H1 (cell line): ENCODE data around the gene KCNB1. TPM values are rescaled to one million over a fixed set of nuclear protein-coding genes. Genes with fewer than 3 reads are reported as not detected.

Experiments used
- CTCF ChIA-PET: fragments of 300-600 bp; sonication (Branson Sonifier 250); formaldehyde crosslinking; loops from one replicate; lab custom pipeline; 2021; ENCODE audit not compliant: partially characterized antibody; lab: Charles Lee
- POLR2A ChIA-PET: fragments of 300-600 bp; sonication (Branson Sonifier 250); formaldehyde crosslinking; loops from one replicate; lab custom pipeline; 2021; ENCODE audit warnings: inconsistent platforms; ENCODE audit not compliant: partially characterized antibody; lab: Charles Lee
- DNase-seq, 2 experiments: peaks; one replicate each; pipeline versions ENCODE4 v3.0.0 to v3.0.0-alpha.2; 2010 to 2022; ENCODE audit warnings: low spot score in 2 of 2, low read depth in 1 of 2, mixed read lengths in 1 of 2
- FAIRE-seq: peaks from 2 replicates; lab custom pipeline; 2011; peaks lifted over from hg19 to GRCh38; lab: Jason Lieb, UNC
- H2AFZ ChIP-seq: 2 replicates; pipeline ENCODE4 v1.8.1; 2012; ENCODE audit warnings: low read length, inconsistent platforms
- H2AK5ac ChIP-seq: 2 replicates; pipeline ENCODE4 v1.6.1; 2013; ENCODE audit warnings: low read depth, low read length
- H2BK120ac ChIP-seq: replicated peaks from 2 replicates; pipeline ENCODE3; 2013; ENCODE audit warnings: low read depth, low read length, inconsistent platforms
- H2BK12ac ChIP-seq: 2 replicates; pipeline ENCODE4 v1.6.1; 2013; ENCODE audit warnings: low read depth, low read length
- H2BK15ac ChIP-seq: 2 replicates; pipeline ENCODE4 v1.6.1; 2013; ENCODE audit warnings: low read length
- H2BK20ac ChIP-seq: 2 replicates; pipeline ENCODE4 v1.6.1; 2013; ENCODE audit warnings: low read length
- H2BK5ac ChIP-seq: 2 replicates; pipeline ENCODE4 v1.6.1; 2013; ENCODE audit warnings: low read depth, low read length
- H3K14ac ChIP-seq: 2 replicates; pipeline ENCODE4 v1.6.1; 2013; ENCODE audit warnings: inconsistent platforms; ENCODE audit not compliant: insufficient read length
- H3K18ac ChIP-seq: 2 replicates; pipeline ENCODE4 v1.6.1; 2013; ENCODE audit warnings: low read length; ENCODE audit errors: extremely low read depth
- H3K23ac ChIP-seq: 2 replicates; pipeline ENCODE4 v1.6.1; 2013; ENCODE audit warnings: inconsistent platforms; ENCODE audit not compliant: insufficient read length
- H3K23me2 ChIP-seq: 2 replicates; pipeline ENCODE4 v1.6.1; 2013; ENCODE audit warnings: low read depth, low read length
- H3K27ac ChIP-seq: 2 replicates; pipeline ENCODE4 v1.6.1; 2011; ENCODE audit warnings: low read depth, low read length, inconsistent platforms
- H3K27me3 ChIP-seq, 4 experiments: replicated peaks in 1 of 4; 1 replicate in 1 of 4; 2 replicates in 3 of 4; pipeline versions ENCODE4 v1.6.1 to v1.8.1; 2011 to 2013; ENCODE audit warnings: low read length in 3 of 4, mild to moderate bottlenecking in 3 of 4, inconsistent platforms in 2 of 4, mixed read lengths in 2 of 4, moderate library complexity in 1 of 4; ENCODE audit not compliant: control insufficient read depth in 3 of 4, insufficient read depth in 3 of 4; ENCODE audit errors: extremely low read depth in 1 of 4
- H3K36me3 ChIP-seq, 4 experiments: 2 replicates each; pipeline versions ENCODE4 v1.6.1 to v1.8.1; 2011 to 2013; ENCODE audit warnings: mild to moderate bottlenecking in 4 of 4, low read length in 3 of 4, moderate library complexity in 2 of 4, control low read depth in 1 of 4, inconsistent platforms in 1 of 4; ENCODE audit not compliant: insufficient read depth in 4 of 4, control insufficient read depth in 2 of 4
- H3K4ac ChIP-seq: replicated peaks from 2 replicates; pipeline ENCODE3; 2013; ENCODE audit warnings: low read length, low read depth, mixed read lengths, inconsistent platforms; ENCODE audit not compliant: insufficient read length
- H3K4me1 ChIP-seq, 4 experiments: replicated peaks in 1 of 4; 1 replicate in 1 of 4; 2 replicates in 3 of 4; pipeline versions ENCODE4 v1.6.1 to v1.8.1; 2011 to 2013; ENCODE audit warnings: low read length in 3 of 4, inconsistent platforms in 2 of 4, mixed read lengths in 1 of 4; ENCODE audit not compliant: insufficient read depth in 4 of 4, control insufficient read depth in 3 of 4
- H3K4me2 ChIP-seq, 2 experiments: 2 replicates each; pipeline versions ENCODE4 v1.6.1 to v1.8.1; 2011 to 2013; ENCODE audit warnings: low read depth in 2 of 2, low read length in 2 of 2, control low read depth in 1 of 2, inconsistent platforms in 1 of 2, mild to moderate bottlenecking in 1 of 2; ENCODE audit not compliant: insufficient read depth in 1 of 2
- H3K4me3 ChIP-seq, 4 experiments: fragments of 200-600, 300-600 bp in 1 of 4; sonication (generic), shearing (Covaris generic), sonication (Bioruptor Twin) in 1 of 4; 2 replicates each; pipeline versions ENCODE4 v1.5.1 to v1.8.1; 2011 to 2016; ENCODE audit warnings: low read length in 4 of 4, low read depth in 3 of 4, control low read depth in 2 of 4, inconsistent platforms in 2 of 4, mild to moderate bottlenecking in 2 of 4, mixed read lengths in 1 of 4, moderate library complexity in 1 of 4; ENCODE audit not compliant: insufficient read depth in 2 of 4; ENCODE audit errors: extremely low read depth in 1 of 4
- H3K56ac ChIP-seq: replicated peaks from 2 replicates; pipeline ENCODE3; 2013; ENCODE audit warnings: low read depth, mild to moderate bottlenecking, mixed read lengths, low read length, inconsistent platforms; ENCODE audit not compliant: insufficient read length
- H3K79me1 ChIP-seq: 2 replicates; pipeline ENCODE4 v1.6.1; 2013; ENCODE audit warnings: low read depth, low read length, control low read depth
- H3K79me2 ChIP-seq, 2 experiments: 2 replicates each; pipeline versions ENCODE4 v1.6.1 to v1.8.1; 2012 to 2013; ENCODE audit warnings: low read length in 2 of 2, mild to moderate bottlenecking in 2 of 2, inconsistent platforms in 1 of 2; ENCODE audit not compliant: insufficient read depth in 2 of 2, control insufficient read depth in 1 of 2
- H3K9ac ChIP-seq, 4 experiments: replicated peaks in 1 of 4; 1 replicate in 1 of 4; 2 replicates in 3 of 4; pipeline versions ENCODE4 v1.6.1 to v1.8.1; 2011 to 2013; ENCODE audit warnings: low read depth in 3 of 4, low read length in 3 of 4, control low read depth in 2 of 4, mild to moderate bottlenecking in 2 of 4, moderate library complexity in 2 of 4, inconsistent platforms in 1 of 4; ENCODE audit errors: extremely low read depth in 1 of 4
- H3K9me3 ChIP-seq, 2 experiments: 2 replicates each; pipeline versions ENCODE4 v1.6.1 to v1.8.1; 2012 to 2013; ENCODE audit warnings: mild to moderate bottlenecking in 2 of 2, moderate library complexity in 2 of 2, control low read depth in 1 of 2, inconsistent platforms in 1 of 2, low read depth in 1 of 2, low read length in 1 of 2, mixed read lengths in 1 of 2; ENCODE audit not compliant: insufficient read depth in 2 of 2
- H4K20me1 ChIP-seq, 2 experiments: replicated peaks in 1 of 2; 2 replicates each; pipeline versions ENCODE3 to v1.8.1; 2011 to 2013; ENCODE audit warnings: inconsistent platforms in 2 of 2, low read length in 2 of 2, mild to moderate bottlenecking in 1 of 2; ENCODE audit not compliant: insufficient read depth in 2 of 2, control insufficient read depth in 1 of 2
- H4K5ac ChIP-seq: 2 replicates; pipeline ENCODE4 v1.6.1; 2013; ENCODE audit warnings: low read length, low read depth, mixed read lengths, inconsistent platforms; ENCODE audit not compliant: insufficient read length
- H4K8ac ChIP-seq: 2 replicates; pipeline ENCODE4 v1.8.0; 2013; ENCODE audit warnings: mild to moderate bottlenecking, moderate library complexity, low read length, inconsistent platforms; ENCODE audit not compliant: insufficient read depth; ENCODE audit errors: extremely low read depth
- H4K91ac ChIP-seq: replicated peaks from 2 replicates; pipeline ENCODE3; 2013; ENCODE audit warnings: low read length, mixed read lengths, inconsistent platforms; ENCODE audit not compliant: insufficient read length
- ASH2L ChIP-seq: fragments of 200-600, 300-600 bp; sonication (generic); IDR thresholded peaks from one replicate; pipeline ENCODE4 v1.7.1; 2017; ENCODE audit warnings: low read length
- CBX5 ChIP-seq: fragments of 300-800, 300-1000 bp; sonication (generic); IDR thresholded peaks from 2 replicates; pipeline ENCODE4 v1.7.1; 2016; ENCODE audit warnings: antibody characterized with exemption, low read length, low read depth
- JUND ChIP-seq: IDR thresholded peaks from 2 replicates; pipeline ENCODE4 v1.6.1; 2011; ENCODE audit warnings: mild to moderate bottlenecking, improper control_type of control experiment, low read length
- MAFK ChIP-seq: IDR thresholded peaks from 2 replicates; pipeline ENCODE4 v1.6.1; 2012; ENCODE audit warnings: low read depth, mild to moderate bottlenecking, improper control_type of control experiment, low read length
- SIRT6 ChIP-seq: IDR thresholded peaks from one replicate; pipeline ENCODE4 v1.7.1; 2012; ENCODE audit warnings: low read length, inconsistent platforms
- SIX5 ChIP-seq: IDR thresholded peaks from 2 replicates; pipeline ENCODE4 v1.6.1; 2011; ENCODE audit warnings: mild to moderate bottlenecking, low read depth, low read length
- YY1 ChIP-seq: IDR thresholded peaks from 2 replicates; pipeline ENCODE4 v1.6.1; 2011; ENCODE audit warnings: low read depth, mild to moderate bottlenecking, low read length
- whole genome bisulfite sequencing, 2 experiments: shearing (Covaris generic) in 1 of 2; methylation state at CpG; one replicate each; pipeline versions ENCODE4 v1.1.6 to v1.1.7; 2013 to 2015; ENCODE audit warnings: low lambda C conversion rate in 2 of 2, mixed read lengths in 2 of 2, inconsistent platforms in 1 of 2, low coverage in 1 of 2, missing lambda C conversion rate in 1 of 2; ENCODE audit not compliant: insufficient replicate concordance in 2 of 2, insufficient coverage in 1 of 2, insufficient read length in 1 of 2; ENCODE audit errors: extremely low coverage in 1 of 2, missing lambda C conversion rate in 1 of 2; 5-methylcytosine and 5-hydroxymethylcytosine counted together
- polyA plus RNA-seq, 7 experiments: library from polyadenylated mRNA; depleted of rRNA in 3 of 7; stranded (reverse) in 5 of 7; unstranded in 2 of 7; fragments of >200 nt in 5 of 7; fragments of 200-250 nt in 2 of 7; gene quantifications; 1 replicate in 5 of 7; 2 replicates in 1 of 7; 4 replicates in 1 of 7; pipeline versions ENCODE4 v1.2.1 to v1.2.3, GENCODE V29; 2011 to 2013; ENCODE audit warnings: missing spikeins in 2 of 7, mixed read lengths in 2 of 7
- total RNA-seq: library from RNA; stranded (reverse); fragmentation: NEBNext Ultra II Directional; extraction: Animal tissue kit (Norgen Biotek cat#: 25700); gene quantifications from 2 replicates; pipeline ENCODE4 v1.2.1, GENCODE V29; 2021

The KCNB1 gene
- total and polyA plus RNA-seq, 2 of the 8 experiments (the other 6 are each of a cell fraction or from before 2014, with no cell fraction given), result 0.58 to 0.67 TPM

DNA sequence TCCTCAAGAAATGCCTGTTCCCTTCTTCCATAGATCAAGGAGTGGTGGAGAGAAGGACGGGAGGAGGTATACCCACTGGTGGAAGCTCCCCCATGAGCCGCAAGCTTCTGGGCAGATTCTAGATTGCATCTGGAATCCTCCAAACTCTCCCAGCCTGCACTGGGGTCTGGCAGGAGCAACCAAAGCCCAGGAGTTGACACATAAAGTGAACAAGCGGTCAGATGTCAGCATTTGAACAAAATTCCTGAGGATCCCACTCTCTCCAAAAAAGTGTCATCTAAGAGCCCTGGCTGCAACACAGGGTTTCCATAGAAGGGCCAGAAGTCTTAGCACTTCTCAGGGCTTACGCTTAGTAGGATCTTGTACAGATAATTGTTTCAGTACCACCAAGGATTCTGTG, 88.2 kb downstream of the KCNB1 start:
- no peaks in the 10 kb centered on the region for H3K36me3 ChIP-seq
- no peak overlapping the region for H2BK12ac ChIP-seq
- no peak overlapping the region for H3K18ac ChIP-seq
- H3K4ac ChIP-seq, result no peak overlapping the region
- H4K8ac ChIP-seq, result no peak overlapping the region
- no peak overlapping the region for H2BK15ac ChIP-seq
- no peaks in the 10 kb centered on the region for H3K23me2 ChIP-seq
- no peaks in the 10 kb centered on the region for H3K9me3 ChIP-seq
- H3K4me2 ChIP-seq, result no peak overlapping the region
- no peak overlapping the region for H4K91ac ChIP-seq
- 79% methylated on average over 4 of the region's 4 CpGs; no CpG with 5 or more reads in 1 of the 2 experiments for WGBS, 2 experiments
- no peaks in the 10 kb centered on the region; a peak in 3 of 7 replicates for H3K27me3 ChIP-seq
- H4K20me1 ChIP-seq, result no peaks in the 10 kb centered on the region
- no peaks in the 10 kb centered on the region for H3K79me2 ChIP-seq
- no peak overlapping the region for H2BK5ac ChIP-seq
- DNase-seq (no peak), FAIRE-seq (no peak)
- no peak overlapping the region for H2AFZ ChIP-seq
- H3K4me1 ChIP-seq, result no peaks in the 10 kb centered on the region
- no peak overlapping the region for H3K27ac ChIP-seq
- no peak overlapping the region for H3K9ac ChIP-seq
- no peaks in the 10 kb centered on the region for H3K79me1 ChIP-seq
- no peak overlapping the region for H2BK120ac ChIP-seq
- no peak overlapping the region for H2AK5ac ChIP-seq
- H3K23ac ChIP-seq, result no peak overlapping the region
- ChIA-PET CTCF (interaction anchor here (1.2 to 6.2 kb wide), 7 partner anchors 10 to 147 kb away, joined by 3 to 62 read pairs (median 5); no protein-coding TSS in a partner anchor), POLR2A (interaction anchor here (1.5 kb wide), 1 partner anchor 111 kb away, joined by 6 read pairs; no protein-coding TSS in a partner anchor)
- no peak overlapping the region for H3K4me3 ChIP-seq
- H4K5ac ChIP-seq, result no peak overlapping the region
- no peak overlapping the region for H2BK20ac ChIP-seq
- no peak overlapping the region for H3K14ac ChIP-seq
- H3K56ac ChIP-seq, result no peak overlapping the region
- TF ChIP-seq ASH2L (no peak), JUND (no peak), MAFK (no peak), SIX5 (no peak), SIRT6 (no peak), YY1 (no peak), CBX5 (no peak)
